HS-5 (cell line): Measurements from ENCODE around the gene LIPI.
A peak's percentile ranks its signal among the peaks of the same experiment; 100 is the strongest.
"Not testable (repeated sequence)": the region's sequence is repeated elsewhere in the genome, so short reads cannot be mapped to it uniquely, and the experiment has no call there.

Experiments used
- DNase-seq: peaks from one replicate; pipeline ENCODE4 v3.0.0-alpha.2; 2012; ENCODE audit warnings: low read depth

Gene LIPI

DNA sequence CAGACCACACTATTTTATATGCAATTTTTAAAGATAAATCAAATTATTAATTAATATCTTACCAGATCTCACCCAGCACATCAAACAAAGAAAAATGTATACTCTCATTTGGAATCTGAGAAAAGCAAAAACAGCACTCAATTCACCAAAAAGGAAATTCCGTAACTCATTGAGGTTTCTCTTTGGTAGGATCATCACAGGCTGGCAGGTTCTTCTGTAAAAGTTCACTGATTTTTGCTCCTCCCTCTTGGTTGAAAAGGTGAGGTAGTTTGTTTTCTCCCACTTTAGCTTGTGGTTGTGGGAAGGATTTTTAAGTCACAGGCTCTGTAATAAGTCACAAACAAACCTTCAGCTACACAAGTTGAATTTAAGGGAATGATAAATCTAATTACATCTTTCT lies at the start of gene LIPI:
TSS of gene LIPI (minus strand) at position 218 of the 400 bp plus-strand sequence. CDS start at position 108, 110 bp downstream.
- no peak for DNase-seq

GRCh38 chr21:14260174-14260764 lies 49.5 kb upstream of the LIPI start:
- DNase-seq: no peak

GRCh38 chr21:14259747-14260146 lies 49.0 kb upstream of the LIPI start:
- peak; percentile 19 for DNase-seq

DNA sequence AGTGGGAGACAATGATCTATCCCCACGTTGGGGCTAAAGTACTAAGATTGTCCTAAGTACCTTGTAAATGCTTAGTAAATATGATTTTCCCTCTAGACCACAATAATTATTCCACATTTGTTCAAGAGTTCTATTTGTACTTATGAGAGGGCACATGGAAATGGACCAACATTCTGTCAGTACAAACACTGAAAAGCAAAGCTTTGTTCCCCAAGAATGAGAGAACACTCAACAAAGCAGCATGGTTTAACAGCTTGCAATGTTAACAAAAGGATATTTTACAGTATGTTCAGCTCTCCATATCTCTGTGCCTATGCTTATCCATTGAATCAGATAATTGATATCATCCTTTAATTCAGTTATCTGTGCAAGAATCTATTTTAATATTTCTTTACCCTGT lies 40.6 kb upstream of the LIPI start:
- no peak for DNase-seq

DNA sequence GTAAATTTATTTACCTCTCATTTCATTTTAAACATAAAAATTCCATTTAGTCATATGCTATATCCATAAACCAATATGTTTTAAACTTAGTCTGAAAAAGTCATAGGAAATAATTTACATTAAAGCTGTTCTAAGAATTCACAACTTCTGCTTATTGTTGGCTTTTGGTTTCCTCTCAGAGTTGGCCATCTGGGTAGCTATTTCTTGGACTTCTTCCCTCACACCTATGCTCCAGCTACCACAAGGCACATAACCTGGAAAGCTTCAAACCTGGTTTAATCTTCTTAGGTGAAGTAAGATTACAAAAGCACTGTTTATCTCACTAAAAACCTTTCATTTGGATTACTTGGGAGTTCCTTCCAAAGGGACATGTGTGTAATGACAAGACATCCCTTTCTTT lies 35.0 kb upstream of the LIPI start:
- DNase-seq: no peak

GRCh38 chr21:14244911-14245310 lies 34.2 kb upstream of the LIPI start:
- no peak for DNase-seq

- DNase-seq: no peak
These were observed 33.1 kb upstream of the LIPI start for GRCh38 chr21:14243874-14244273.

GRCh38 chr21:14243461-14243860 lies 32.7 kb upstream of the LIPI start:
- no peak for DNase-seq

GRCh38 chr21:14241297-14241696 lies 30.5 kb upstream of the LIPI start:
- DNase-seq: no peak

GRCh38 chr21:14239281-14239680 lies 28.5 kb upstream of the LIPI start:
- DNase-seq: no peak

DNA sequence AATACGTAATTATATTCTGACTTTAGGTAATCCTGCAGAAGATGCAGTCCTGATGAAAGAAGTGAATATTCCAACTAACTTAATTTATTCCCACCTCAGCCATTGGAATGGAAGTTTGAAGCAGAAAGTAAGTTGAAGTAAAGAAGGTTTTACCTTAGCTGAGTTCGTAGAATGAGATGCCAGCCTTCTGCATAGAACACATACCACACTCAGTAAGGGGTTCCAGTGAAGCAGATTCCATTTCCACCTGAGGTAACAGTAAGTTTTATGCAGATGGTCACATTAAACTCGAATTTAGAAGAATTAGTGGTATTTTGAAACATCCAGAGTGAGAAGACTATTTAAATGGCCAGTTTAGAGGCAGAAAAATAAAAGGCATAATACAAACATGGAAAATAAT lies 25.4 kb upstream of the LIPI start:
- no peak for DNase-seq

DNA sequence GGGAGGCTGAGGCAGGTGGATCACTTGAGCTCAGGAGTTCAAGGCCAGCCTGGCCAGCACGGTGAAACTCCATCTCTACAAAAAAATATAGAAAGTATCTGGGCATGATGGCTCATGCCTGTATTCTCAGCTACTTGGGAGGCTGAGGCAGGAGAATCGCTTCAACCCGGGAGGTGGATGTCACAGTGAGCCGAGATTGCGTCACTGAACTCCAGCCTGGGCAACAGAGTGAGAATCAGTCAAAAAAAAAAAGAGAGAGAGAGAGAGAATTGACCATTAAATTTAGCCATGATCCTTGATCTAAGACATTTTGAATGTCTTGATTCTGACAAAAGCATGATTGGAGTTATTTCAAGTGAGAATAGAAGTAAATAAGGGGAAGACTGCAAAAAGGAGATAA lies 24.3 kb upstream of the LIPI start:
- DNase-seq: no peak

GRCh38 chr21:14229399-14229798 lies 18.6 kb upstream of the LIPI start:
- DNase-seq: no peak

DNA sequence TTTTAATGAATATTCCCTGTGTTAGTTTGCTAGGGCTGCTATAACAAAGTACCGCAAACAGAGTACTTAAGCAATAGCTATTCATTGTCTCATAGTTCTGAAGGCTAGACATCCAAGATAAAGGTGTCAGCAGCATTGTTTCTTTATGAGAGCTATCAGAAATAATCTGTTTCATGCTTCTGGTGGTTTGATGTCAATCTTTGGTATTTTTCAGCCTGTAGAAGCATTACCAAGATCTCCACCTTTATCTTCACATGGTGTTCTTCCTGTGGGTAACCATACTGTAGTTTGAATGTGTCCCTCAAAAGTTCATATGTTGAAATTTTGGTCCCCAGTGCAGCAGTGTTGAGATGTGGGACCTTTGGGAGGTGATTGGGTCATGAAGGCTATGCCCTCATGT lies 12.6 kb upstream of the LIPI start:
- no peak for DNase-seq

GRCh38 chr21:14215971-14216641 lies 5.4 kb upstream of the LIPI start, which contains the start of gene RBM11:
Gene RBM11, plus strand, starts transcription at chr21:14216157. Its CDS starts 30 bp downstream, at chr21:14216187.
- DNase-seq: peak; percentile 10

- no peak for DNase-seq
These were observed 2.4 kb upstream of the LIPI start for GRCh38 chr21:14213164-14213563.

DNA sequence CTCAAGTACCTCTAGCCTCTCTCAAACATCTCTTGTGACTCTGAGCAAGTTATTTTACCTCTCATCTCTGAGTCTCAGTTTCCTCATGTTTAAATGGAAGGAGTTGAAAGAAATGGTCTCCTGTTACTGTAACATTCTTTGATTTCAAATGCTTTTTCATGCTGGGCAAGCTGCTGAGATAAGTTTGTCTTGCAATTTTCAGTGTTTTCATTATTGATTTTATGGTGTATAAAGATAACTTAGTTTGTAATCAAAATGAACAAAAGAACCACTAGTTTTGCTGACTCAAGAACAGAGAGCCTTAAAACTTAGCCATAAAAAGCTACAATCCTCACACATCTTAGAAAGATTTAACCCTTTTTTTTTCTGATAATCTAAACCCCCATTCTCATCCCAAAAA lies 4.5 kb downstream of the LIPI start:
- DNase-seq: no peak

- not testable (repeated sequence) for DNase-seq
These were observed 44.1 kb downstream of the LIPI start for GRCh38 chr21:14166463-14167223.

GRCh38 chr21:14143999-14144398 lies 66.8 kb downstream of the LIPI start:
- no peak for DNase-seq

DNA sequence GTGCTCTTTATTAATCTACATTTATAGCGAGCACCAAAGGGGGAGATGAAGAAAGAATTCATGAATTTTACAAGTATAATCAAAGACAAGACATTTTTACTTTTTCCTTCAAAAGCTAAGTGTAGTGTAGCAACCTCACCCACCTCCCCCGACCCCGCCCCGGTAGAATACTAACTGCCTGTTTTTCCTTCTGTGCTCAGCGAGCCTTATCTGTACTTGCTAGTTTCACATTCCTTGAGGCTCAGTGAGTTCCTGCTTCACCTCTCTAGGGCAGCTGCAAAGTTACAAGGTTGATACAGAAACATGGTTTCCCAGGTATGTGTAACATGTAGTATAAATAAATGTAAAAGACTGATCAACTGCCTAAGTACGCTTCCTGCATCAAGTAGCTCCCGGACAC lies 86.5 kb downstream of the LIPI start:
- no peak for DNase-seq

DNA sequence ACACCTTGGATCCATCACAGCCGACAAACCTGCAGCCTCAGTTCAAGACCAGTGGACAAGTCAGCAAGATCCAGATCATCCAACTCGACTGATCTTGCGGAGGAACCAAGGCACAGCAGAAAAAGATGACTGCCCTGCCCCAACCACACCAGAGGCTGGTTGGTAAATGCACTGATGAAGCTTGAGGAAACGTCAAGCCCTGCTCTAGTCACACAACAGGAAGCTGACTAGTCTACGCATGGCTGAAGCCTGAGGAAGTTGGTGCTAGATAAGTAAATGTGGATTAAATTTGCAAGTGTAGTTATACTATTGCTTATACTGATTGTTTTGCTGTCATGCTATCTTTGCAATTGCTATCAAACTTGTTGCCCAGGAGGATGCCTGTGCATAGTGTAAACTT lies 89.0 kb downstream of the LIPI start:
- no peak for DNase-seq

DNA sequence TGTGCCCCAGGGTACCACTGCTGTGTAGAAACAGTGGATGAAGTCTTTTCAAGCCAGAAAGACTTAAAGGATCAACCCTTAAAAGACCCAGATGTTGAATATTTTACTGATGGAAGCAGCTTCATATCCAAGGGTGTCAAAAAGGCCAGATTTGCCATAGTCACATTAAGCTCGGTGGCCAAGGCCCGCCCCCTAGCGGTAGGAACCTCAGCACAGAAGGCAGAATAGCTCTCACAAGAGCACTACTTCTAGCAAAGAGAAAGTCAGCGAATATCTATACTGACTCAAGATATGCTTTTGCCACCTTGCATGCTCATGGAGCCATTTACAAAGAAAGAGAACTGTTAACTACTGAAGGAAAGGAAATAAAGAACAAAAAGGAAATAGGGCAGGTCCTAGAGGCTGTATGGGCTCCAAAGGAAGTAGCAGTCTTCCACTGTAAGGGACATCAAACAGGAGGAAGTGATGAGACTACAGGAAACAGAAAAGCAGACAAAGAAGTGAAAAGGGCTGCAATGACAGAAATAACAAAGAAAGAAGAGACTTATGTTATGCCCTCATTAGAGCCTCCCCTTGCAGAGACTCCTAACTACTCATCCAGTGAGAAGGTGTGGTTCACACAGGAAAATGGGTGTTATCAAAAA lies 90.5 kb downstream of the LIPI start:
- no peak for DNase-seq

DNA sequence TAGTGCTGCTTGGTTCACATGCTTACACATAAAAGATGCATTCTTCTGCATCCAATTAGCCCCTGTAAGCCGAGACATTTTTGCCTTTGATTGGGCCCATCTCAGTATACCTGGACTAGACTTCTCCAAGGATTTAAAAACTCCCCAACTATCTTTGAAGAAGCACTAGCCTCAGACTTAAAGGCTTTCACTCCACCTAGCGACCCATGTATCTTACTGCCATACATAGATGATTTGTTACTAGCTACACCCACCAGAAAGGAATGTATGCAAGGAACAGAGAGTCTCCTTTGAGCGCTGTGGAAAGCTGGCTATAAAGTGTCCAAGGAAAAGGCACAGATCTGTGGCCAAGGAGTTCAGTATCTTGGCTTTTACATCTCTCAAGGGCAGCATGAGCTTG lies 91.7 kb downstream of the LIPI start:
- DNase-seq: no peak
